EH (cell line): ENCODE data around the gene NPC1L1.
A peak's percentile ranks its signal among the peaks of the same experiment; 100 is the strongest.

Source experiments
- DNase-seq: peaks from one replicate; pipeline ENCODE4 v3.0.0-alpha.2; 2015; ENCODE audit warnings: low read depth

Gene NPC1L1

GRCh38 chr7:44541028-44541869 lies at the start of gene NPC1L1:
NPC1L1 (minus strand) TSS chr7:44541330; CDS start chr7:44541259, 71 bp downstream.
- no peak for DNase-seq

- DNase-seq: no peak
These were observed 49.8 kb upstream of the NPC1L1 start for GRCh38 chr7:44590910-44591309.

GRCh38 chr7:44587843-44588711 lies 46.9 kb upstream of the NPC1L1 start:
- DNase-seq: peak; percentile 69

GRCh38 chr7:44583146-44583865 lies 42.2 kb upstream of the NPC1L1 start:
- DNase-seq: no peak

- peak; percentile 99 for DNase-seq
These were observed 40.9 kb upstream of the NPC1L1 start, which contains the start of gene TMED4 for GRCh38 chr7:44581879-44582603. TMED4 (minus strand) TSS chr7:44582231; CDS start chr7:44582206, 25 bp downstream.

- no peak for DNase-seq
These were observed 40.1 kb upstream of the NPC1L1 start for GRCh38 chr7:44580945-44581878.

- DNase-seq: no peak
These were observed 35.1 kb upstream of the NPC1L1 start for GRCh38 chr7:44576228-44576627.

GRCh38 chr7:44575054-44575453 lies 33.9 kb upstream of the NPC1L1 start:
- no peak for DNase-seq

- no peak for DNase-seq
These were observed 33.2 kb upstream of the NPC1L1 start for GRCh38 chr7:44574287-44574872.

GRCh38 chr7:44573464-44574286 lies 32.5 kb upstream of the NPC1L1 start, which contains the start of gene DDX56:
DDX56 (minus strand) TSS chr7:44573908; CDS start chr7:44573895, 13 bp downstream.
- DNase-seq: peak; percentile 95

- no peak for DNase-seq
These were observed 31.6 kb upstream of the NPC1L1 start for GRCh38 chr7:44572771-44573170.

- no peak for DNase-seq
These were observed 28.8 kb upstream of the NPC1L1 start for GRCh38 chr7:44569959-44570358.

GRCh38 chr7:44568771-44569560 lies 27.8 kb upstream of the NPC1L1 start:
- no peak for DNase-seq

- DNase-seq: no peak
These were observed 26.8 kb upstream of the NPC1L1 start for GRCh38 chr7:44567884-44568283.

- DNase-seq: no peak
These were observed 25.6 kb upstream of the NPC1L1 start for GRCh38 chr7:44566680-44567079.

- DNase-seq: no peak
These were observed 24.8 kb upstream of the NPC1L1 start for GRCh38 chr7:44565795-44566559.

- DNase-seq: peak; percentile 65
These were observed 24.1 kb upstream of the NPC1L1 start for GRCh38 chr7:44565097-44565794.
